Ectodermal cell (in vitro differentiated cells): Measurements from ENCODE around the gene WDR54.
A peak's percentile ranks its signal among the peaks of the same experiment; 100 is the strongest.

Experiments
- H3K27ac ChIP-seq: 2 replicates; pipeline ENCODE4 v1.7.0; 2013; ENCODE audit warnings: mild to moderate bottlenecking, low read depth, low read length; ENCODE audit not compliant: insufficient read depth, poor library complexity, severe bottlenecking
- H3K27me3 ChIP-seq: 2 replicates; pipeline ENCODE4 v1.7.0; 2013; ENCODE audit warnings: mild to moderate bottlenecking, low read length; ENCODE audit not compliant: insufficient read depth, control insufficient read depth, poor library complexity, severe bottlenecking
- H3K36me3 ChIP-seq: one replicate; pipeline ENCODE4 v1.7.0; 2013; ENCODE audit warnings: low read length; ENCODE audit not compliant: control insufficient read depth, insufficient read depth
- H3K4me1 ChIP-seq: one replicate; pipeline ENCODE4 v1.7.0; 2013; ENCODE audit warnings: low read length; ENCODE audit not compliant: control insufficient read depth, insufficient read depth
- H3K4me3 ChIP-seq: 2 replicates; pipeline ENCODE4 v1.7.0; 2013; ENCODE audit warnings: low read depth, low read length, control low read depth; ENCODE audit not compliant: insufficient read depth
- H3K9me3 ChIP-seq: 2 replicates; pipeline ENCODE4 v1.7.0; 2013; ENCODE audit warnings: mild to moderate bottlenecking, low read length, moderate library complexity; ENCODE audit not compliant: control insufficient read depth
- WGBS, 2 experiments: methylation state at CpG; one replicate each; pipeline ENCODE4 v1.1.7; 2013; ENCODE audit warnings: missing lambda C conversion rate in 2 of 2; 5-methylcytosine and 5-hydroxymethylcytosine counted together

The WDR54 gene

GRCh38 chr2:74427551-74427950, 6.0 kb downstream of the WDR54 start:
- peaks cover 28% of the 10 kb centered on the region for H3K36me3 ChIP-seq
- 90 to 95% methylated on average over 3 of the region's 3 CpGs for WGBS, 2 experiments

GRCh38 chr2:74428675-74429074, 7.1 kb downstream of the WDR54 start:
- peaks cover 31% of the 10 kb centered on the region for H3K36me3 ChIP-seq
- H3K27me3 ChIP-seq, result no peaks in the 10 kb centered on the region
- no peak overlapping the region for H3K27ac ChIP-seq
- H3K4me3 ChIP-seq, result no peak overlapping the region
- H3K4me1 ChIP-seq, result no peaks in the 10 kb centered on the region
- 93 to 96% methylated on average over 5 of the region's 5 CpGs for WGBS, 2 experiments
- no peaks in the 10 kb centered on the region for H3K9me3 ChIP-seq

More at GRCh38 chr2:74427551-74427950, 6.0 kb downstream of the WDR54 start:
- H3K9me3 ChIP-seq, result no peaks in the 10 kb centered on the region
- no peak overlapping the region for H3K4me3 ChIP-seq
- H3K27me3 ChIP-seq, result no peaks in the 10 kb centered on the region
- peaks cover 3% of the 10 kb centered on the region for H3K4me1 ChIP-seq
- no peak overlapping the region for H3K27ac ChIP-seq

- Histone ChIP-seq H3K36me3 (peaks cover 31% of the 10 kb centered on the region), H3K27me3 (no peaks in the 10 kb centered on the region), H3K27ac (no peak overlapping the region), H3K4me3 (no peak overlapping the region), H3K4me1 (no peaks in the 10 kb centered on the region), H3K9me3 (no peaks in the 10 kb centered on the region)
- WGBS, 2 experiments, result 93 to 95% methylated on average over 18 of the region's 18 CpGs
These were observed 8.2 kb downstream of the WDR54 start for GRCh38 chr2:74429487-74430451.

DNA sequence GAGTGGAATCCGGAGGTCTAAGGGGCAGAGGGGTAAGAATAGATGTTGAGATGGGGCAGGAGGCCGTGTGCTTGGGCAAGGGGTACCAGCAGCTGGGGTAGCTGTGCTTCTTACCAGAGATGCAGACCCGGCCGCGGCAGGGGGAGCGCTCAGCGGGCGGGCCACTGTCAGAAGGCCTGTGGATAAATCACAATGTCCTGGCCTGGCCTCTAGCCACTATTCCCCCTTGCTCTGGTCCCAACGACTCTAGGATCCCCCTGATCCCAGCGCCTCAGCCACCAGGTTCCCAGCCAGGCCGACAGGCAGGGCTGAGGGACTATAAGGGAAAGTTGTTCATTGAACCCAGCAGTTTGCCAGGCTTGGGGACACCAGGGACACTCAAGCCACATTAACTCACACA, 9.0 kb downstream of the WDR54 start:
- no peak overlapping the region for H3K4me3 ChIP-seq
- H3K4me1 ChIP-seq, result no peaks in the 10 kb centered on the region
- 94 to 95% methylated on average over 11 of the region's 11 CpGs for WGBS, 2 experiments
- H3K27me3 ChIP-seq, result no peaks in the 10 kb centered on the region
- no peaks in the 10 kb centered on the region for H3K9me3 ChIP-seq
- no peak overlapping the region for H3K27ac ChIP-seq
- H3K36me3 ChIP-seq, result peaks cover 25% of the 10 kb centered on the region

DNA sequence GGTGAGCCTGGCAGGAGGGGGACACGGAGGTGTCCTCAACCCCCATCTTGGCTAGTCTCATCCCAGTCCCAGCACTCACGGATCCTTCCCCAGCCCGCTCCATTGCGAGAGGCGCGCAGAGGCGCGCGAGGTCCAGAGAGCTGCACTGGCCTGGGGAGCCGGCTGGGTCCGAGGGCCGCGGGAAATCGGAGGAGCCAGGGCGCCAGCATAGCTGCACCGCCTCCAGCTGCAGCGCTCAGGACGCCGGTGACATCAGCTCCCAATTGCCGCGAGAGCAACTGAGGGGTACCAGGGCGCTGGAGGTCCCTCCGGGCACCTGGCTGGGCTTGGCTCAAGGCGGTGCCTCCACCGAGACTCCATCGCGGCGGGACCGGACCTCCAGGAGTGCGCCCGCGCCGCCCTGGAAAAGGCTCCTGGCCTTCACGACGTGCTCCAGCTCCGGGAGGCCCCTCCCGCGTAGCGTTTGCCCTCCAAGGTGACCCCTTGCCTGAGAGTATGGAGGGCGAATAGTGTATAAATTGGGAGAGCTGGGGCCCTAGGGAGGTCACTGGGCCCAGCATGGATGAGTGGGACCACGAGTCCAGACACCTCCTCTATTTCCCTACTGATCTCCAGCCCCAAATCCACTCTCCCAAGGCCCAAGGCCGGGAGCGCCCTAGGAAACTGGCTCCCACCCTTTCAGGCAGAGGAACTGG, 14.7 kb downstream of the WDR54 start:
- Histone ChIP-seq H3K36me3 (peaks cover 7% of the 10 kb centered on the region), H3K4me1 (peaks cover 17% of the 10 kb centered on the region), H3K27ac (no peak overlapping the region), H3K9me3 (no peaks in the 10 kb centered on the region), H3K27me3 (peaks cover 5% of the 10 kb centered on the region), H3K4me3 (no peak overlapping the region)
- WGBS, 2 experiments, result 95% methylated on average over 43 of the region's 43 CpGs

DNA sequence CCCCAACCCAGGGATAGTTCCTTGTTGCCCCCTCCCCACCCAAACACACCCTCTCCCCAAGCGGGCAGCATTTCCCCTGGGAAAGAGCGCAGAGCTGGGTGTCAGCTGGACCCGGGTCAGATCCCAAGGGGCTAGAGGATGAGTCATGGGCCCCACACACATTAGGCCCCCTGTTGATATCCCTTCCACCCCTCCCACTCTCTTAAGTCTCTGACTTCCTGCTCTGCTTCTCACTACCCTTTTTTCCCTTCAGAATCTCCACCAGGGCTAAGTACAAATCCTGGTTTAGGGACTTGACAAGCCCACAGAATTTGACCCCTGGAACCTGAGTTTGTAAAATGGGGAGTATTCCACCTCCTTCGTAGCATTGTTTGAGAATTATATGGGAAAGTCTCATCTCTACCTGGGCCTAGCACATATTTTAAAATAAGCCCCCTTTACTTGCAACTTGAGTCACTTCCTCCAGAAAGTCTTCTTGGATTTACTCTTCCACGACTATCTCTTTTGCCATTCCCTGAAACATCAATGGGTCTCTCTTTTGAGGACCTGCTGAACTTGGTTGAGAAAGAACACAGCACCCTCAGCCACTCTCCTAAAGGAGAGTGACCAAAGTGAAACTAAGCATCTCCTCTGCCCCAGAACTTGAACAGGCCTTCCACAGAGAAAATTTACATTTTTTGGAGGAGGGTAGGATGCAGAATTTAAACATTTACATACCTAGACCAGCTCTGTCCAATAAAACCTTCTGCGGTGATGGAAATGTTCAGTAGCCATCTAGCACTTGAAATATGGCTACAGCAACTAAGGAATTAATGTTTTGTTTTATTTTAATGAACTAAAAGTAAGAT, 15.5 kb downstream of the WDR54 start:
- 76 to 80% methylated on average over 5 to 6 of the region's 6 CpGs for WGBS, 2 experiments
- peaks cover 7% of the 10 kb centered on the region for H3K36me3 ChIP-seq
- no peak overlapping the region for H3K27ac ChIP-seq
- H3K9me3 ChIP-seq, result no peaks in the 10 kb centered on the region
- H3K4me1 ChIP-seq, result peaks cover 22% of the 10 kb centered on the region
- H3K27me3 ChIP-seq, result peaks cover 13% of the 10 kb centered on the region
- no peak overlapping the region for H3K4me3 ChIP-seq

- Histone ChIP-seq H3K9me3 (no peaks in the 10 kb centered on the region), H3K27me3 (peaks cover 23% of the 10 kb centered on the region), H3K4me3 (no peak overlapping the region), H3K36me3 (no peaks in the 10 kb centered on the region), H3K4me1 (peaks cover 27% of the 10 kb centered on the region), H3K27ac (no peak overlapping the region)
- 90 to 91% methylated on average over 1 of the region's 1 CpG for WGBS, 2 experiments
These were observed 16.7 kb downstream of the WDR54 start for GRCh38 chr2:74438248-74438647.

GRCh38 chr2:74439373-74439772, 17.8 kb downstream of the WDR54 start:
- peak overlapping the region; percentile 64 for H3K4me3 ChIP-seq
- H3K27ac ChIP-seq, result peak overlapping the region; percentile 97
- WGBS, 2 experiments, result 64 to 67% methylated on average over 3 of the region's 3 CpGs

GRCh38 chr2:74439803-74440377, 18.4 kb downstream of the WDR54 start:
- Histone ChIP-seq H3K4me1 (peaks cover 27% of the 10 kb centered on the region), H3K27ac (peak overlapping the region; percentile 97), H3K27me3 (peaks cover 32% of the 10 kb centered on the region), H3K4me3 (peak overlapping the region; percentile 64), H3K36me3 (no peaks in the 10 kb centered on the region), H3K9me3 (no peaks in the 10 kb centered on the region)
- WGBS, 2 experiments, result 15 to 20% methylated on average over 14 of the region's 14 CpGs

More at GRCh38 chr2:74439373-74439772, 17.8 kb downstream of the WDR54 start:
- H3K27me3 ChIP-seq, result peaks cover 27% of the 10 kb centered on the region
- peaks cover 27% of the 10 kb centered on the region for H3K4me1 ChIP-seq
- H3K9me3 ChIP-seq, result no peaks in the 10 kb centered on the region
- no peaks in the 10 kb centered on the region for H3K36me3 ChIP-seq
